Mammary epithelial cell (primary cell): ENCODE measurements around the gene CNTNAP2.

Experiments
- EZH2 ChIP-seq: IDR thresholded peaks from 2 replicates; pipeline ENCODE4 v1.6.1; 2012; ENCODE audit warnings: low read length, inconsistent platforms, borderline replicate concordance
- TF ChIP-seq, protein P1 (sequence below), 2 donors: IDR thresholded peaks in 1 of 2; conservative IDR thresholded peaks in 1 of 2; 2 replicates each; pipeline ENCODE4 v1.5.1; 2011 to 2012; ENCODE audit warnings: inconsistent platforms in 2 of 2, low read length in 2 of 2, mild to moderate bottlenecking in 2 of 2, control low read depth in 1 of 2, low read depth in 1 of 2; ENCODE audit not compliant: insufficient read depth in 1 of 2; ENCODE audit errors: extremely low read depth in 1 of 2

DNA sequence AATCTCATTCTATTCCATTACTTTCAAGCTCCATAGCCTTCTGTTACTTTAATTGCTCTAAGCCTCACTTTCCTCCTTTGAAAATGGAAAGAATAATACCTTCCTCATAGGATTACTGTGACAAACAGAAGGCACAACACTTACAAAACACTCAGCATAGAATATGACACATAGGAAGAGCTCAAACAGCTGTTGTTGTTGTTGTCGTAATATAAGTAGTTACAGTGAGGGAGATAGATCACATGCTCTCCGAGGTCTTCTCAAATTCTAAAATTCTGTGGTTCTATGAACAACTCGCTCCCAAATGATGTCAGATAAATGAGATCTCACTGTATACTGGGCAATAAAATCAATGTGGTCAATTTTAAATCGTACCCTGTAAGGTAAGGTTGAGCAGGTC lies 1424.7 kb downstream of the CNTNAP2 start:
- TF ChIP-seq, protein P1, sequence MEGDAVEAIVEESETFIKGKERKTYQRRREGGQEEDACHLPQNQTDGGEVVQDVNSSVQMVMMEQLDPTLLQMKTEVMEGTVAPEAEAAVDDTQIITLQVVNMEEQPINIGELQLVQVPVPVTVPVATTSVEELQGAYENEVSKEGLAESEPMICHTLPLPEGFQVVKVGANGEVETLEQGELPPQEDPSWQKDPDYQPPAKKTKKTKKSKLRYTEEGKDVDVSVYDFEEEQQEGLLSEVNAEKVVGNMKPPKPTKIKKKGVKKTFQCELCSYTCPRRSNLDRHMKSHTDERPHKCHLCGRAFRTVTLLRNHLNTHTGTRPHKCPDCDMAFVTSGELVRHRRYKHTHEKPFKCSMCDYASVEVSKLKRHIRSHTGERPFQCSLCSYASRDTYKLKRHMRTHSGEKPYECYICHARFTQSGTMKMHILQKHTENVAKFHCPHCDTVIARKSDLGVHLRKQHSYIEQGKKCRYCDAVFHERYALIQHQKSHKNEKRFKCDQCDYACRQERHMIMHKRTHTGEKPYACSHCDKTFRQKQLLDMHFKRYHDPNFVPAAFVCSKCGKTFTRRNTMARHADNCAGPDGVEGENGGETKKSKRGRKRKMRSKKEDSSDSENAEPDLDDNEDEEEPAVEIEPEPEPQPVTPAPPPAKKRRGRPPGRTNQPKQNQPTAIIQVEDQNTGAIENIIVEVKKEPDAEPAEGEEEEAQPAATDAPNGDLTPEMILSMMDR (conservative IDR thresholded peaks at IDR 0.05 in 1 of 2, IDR thresholded peaks at IDR 0.05 in 1 of 2; ENCODE audit: extremely low read depth in 1 of 2, insufficient read depth in 1 of 2, low read depth in 1 of 2, low read length in 2 of 2), result no peak
- TF ChIP-seq EZH2, result no peak
